Measurements from ENCODE around the gene USHBP1. TPM values are rescaled to one million over a fixed set of nuclear protein-coding genes. Genes with fewer than 3 reads are reported as not detected.

USHBP1 gene
- total RNA-seq, 1 experiment from 2014 or later = 0.15 TPM

DNA sequence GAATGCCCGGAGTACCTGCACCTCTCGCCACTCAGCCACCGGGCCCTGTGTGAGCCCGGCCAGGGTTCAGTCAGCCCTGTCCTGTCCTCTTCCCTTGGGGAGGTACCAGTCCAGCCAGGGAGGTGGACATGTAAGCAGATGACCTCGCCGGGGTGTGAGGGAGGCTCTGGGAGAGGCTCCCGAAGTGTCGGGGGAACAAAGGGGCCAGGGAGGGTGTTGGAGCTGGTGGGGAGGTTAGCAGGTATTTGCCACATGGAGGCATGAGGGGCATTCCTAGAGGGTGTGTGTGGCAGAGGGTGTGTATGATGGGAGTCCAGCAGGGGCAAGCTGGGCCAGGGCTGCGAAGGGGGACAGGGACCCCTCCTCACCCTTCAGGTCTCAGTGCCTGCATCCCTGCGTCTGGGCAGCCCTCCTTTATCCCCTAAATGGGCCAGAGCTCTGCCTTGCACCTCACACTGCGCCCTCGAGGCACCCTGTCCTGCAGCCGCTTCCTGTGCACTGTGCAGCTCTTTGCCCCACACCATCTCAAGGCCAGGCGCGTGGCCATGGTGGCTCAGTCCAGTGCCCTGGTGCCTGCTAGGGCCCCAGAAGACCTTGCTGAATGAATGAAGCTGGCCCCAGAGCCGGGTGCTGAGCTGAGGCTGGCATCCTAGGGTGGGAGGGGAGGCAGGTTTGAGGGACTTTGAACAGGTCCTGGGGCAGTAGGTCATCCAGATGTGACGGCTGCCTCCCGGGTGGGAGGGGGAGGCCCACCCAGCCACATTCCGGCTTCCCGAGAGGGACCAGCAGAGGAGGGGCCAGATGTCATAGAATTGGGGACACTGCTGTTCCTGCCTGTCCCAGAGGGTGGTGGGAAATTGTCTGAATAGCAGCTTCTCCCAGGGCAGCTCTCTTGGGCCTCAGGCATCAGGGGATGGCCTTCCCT is 47.9 kb upstream of the USHBP1 start:
- peak overlapping the region; percentile 24 to 43 for H3K4me3 ChIP-seq (replicated peaks in 1 of 2; ENCODE audit: low read depth in 1 of 2, low read length in 2 of 2)
- POLR2A ChIA-PET = no interaction called here

DNA sequence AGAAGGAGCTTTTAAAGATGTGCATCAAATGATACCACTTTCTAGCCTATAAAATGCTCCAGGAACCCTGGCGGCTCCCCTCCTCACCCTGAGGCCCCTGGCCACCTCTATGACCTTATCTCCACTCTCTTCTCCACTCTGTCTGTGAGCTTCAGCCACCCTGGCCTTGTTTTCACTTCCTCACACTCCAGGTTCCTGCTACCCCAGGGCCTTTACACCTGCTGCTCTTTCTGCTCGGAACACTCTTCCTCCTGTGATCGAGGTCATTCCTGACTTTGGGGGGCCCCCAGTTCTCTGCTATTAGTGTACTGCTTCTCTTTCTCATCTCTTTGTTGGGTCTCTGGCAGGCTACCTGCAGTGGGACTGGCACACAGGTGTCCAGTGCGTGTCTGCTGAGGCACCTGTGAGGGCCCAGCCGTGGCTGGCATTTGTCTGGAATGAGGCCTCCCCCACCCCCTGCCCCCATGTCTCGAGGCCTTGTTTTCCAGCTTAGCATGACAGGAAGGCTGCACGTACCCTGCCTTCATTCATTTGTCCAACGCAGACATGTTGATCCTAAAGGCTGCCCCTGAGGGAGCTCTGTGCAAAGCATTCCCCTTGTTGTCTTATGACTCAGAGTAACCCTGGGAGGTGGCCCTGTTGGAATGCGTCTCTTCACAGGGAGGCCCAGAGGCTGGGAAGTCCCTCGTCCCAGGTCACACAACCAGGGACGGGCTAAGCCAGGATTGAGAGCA is 47.1 kb upstream of the USHBP1 start:
- no peaks in the 10 kb centered on the region for H3K27me3 ChIP-seq (ENCODE audit: insufficient read depth, low read length)
- BruUV-seq (replicated peaks) = no TSS peak
- no peaks in the 10 kb centered on the region for H3K9me2 ChIP-seq (ENCODE audit: insufficient read depth)
- H2AFZ ChIP-seq (ENCODE audit: low read depth, low read length, poor library complexity, severe bottlenecking) = no peak overlapping the region
- H3K27ac ChIP-seq (ENCODE audit: low read depth, low read length) = peak overlapping the region; percentile 77
- TF ChIP-seq SP1 (IDR thresholded peaks at IDR 0.05; ENCODE audit: low read depth) = peak; percentile 43; the same call in 1 of the 2 replicates
- no peak for TF ChIP-seq POLR2A (IDR thresholded peaks at IDR 0.05; ENCODE audit: borderline replicate concordance, extremely low read depth, insufficient read depth, insufficient read length)
- peak overlapping the region; percentile 64 for H3K9ac ChIP-seq (ENCODE audit: low read length)
- peak overlapping the region; percentile 24 to 43 for H3K4me3 ChIP-seq (replicated peaks in 1 of 2; ENCODE audit: low read depth in 1 of 2, low read length in 2 of 2)
- H3K79me2 ChIP-seq (ENCODE audit: insufficient read depth, low read length) = peaks cover 52% of the 10 kb centered on the region
- peak overlapping the region; percentile 99 for H3K4me2 ChIP-seq (ENCODE audit: low read length)
- H3K9me3 ChIP-seq (ENCODE audit: control insufficient read depth in 1 of 2, insufficient read depth in 1 of 2, low read depth in 1 of 2, low read length in 2 of 2) = no peaks in the 10 kb centered on the region
- peaks cover 8 to 19% of the 10 kb centered on the region in 2 experiments for H3K36me3 ChIP-seq (ENCODE audit: control insufficient read depth in 1 of 2, insufficient read depth in 2 of 2, low read length in 2 of 2)
- H4K20me1 ChIP-seq (ENCODE audit: insufficient read depth) = no peaks in the 10 kb centered on the region
- peaks cover 37 to 56% of the 10 kb centered on the region in 2 experiments for H3K4me1 ChIP-seq (ENCODE audit: control insufficient read depth in 1 of 2, insufficient read depth in 2 of 2, low read length in 2 of 2)
- ChIA-PET CTCF (interaction anchor here (0.6 kb wide), 1 partner anchor 22 kb away, joined by 3 read pairs; no protein-coding TSS in a partner anchor), RAD21 (ENCODE audit: low non-redundant PET in 1 of 2, low total read pairs in 2 of 2, uncharacterized antibody in 2 of 2, unreplicated experiment in 2 of 2) (no interaction called here), POLR2A (no interaction called here)
- no peak for DNase-seq (ENCODE audit: low read depth, low spot score)
- peak; percentile 41 for ATAC-seq
- intact Hi-C loops (cut with micrococcal nuclease) = no loop called here

More for the DNA sequence above, 47.9 kb upstream of the USHBP1 start:
- intact Hi-C loops (cut with micrococcal nuclease) = no loop called here
- H3K27ac ChIP-seq (ENCODE audit: low read depth, low read length) = peak overlapping the region; percentile 77
- H2AFZ ChIP-seq (ENCODE audit: low read depth, low read length, poor library complexity, severe bottlenecking) = no peak overlapping the region
- H3K79me2 ChIP-seq (ENCODE audit: insufficient read depth, low read length) = peaks cover 47% of the 10 kb centered on the region
- H3K4me2 ChIP-seq (ENCODE audit: low read length) = peak overlapping the region; percentile 99
- H3K9me2 ChIP-seq (ENCODE audit: insufficient read depth) = no peaks in the 10 kb centered on the region
- TF ChIP-seq CEBPB (IDR thresholded peaks at IDR 0.05; ENCODE audit: low read depth) = no peak
- peak; percentile 26; the same call in 1 of the 2 replicates for TF ChIP-seq POLR2AphosphoS5 (IDR thresholded peaks at IDR 0.05; ENCODE audit: low read depth, low read length)
- no TSS peak for BruUV-seq (replicated peaks)
- ChIA-PET RAD21 (ENCODE audit: low non-redundant PET in 1 of 2, low total read pairs in 2 of 2, uncharacterized antibody in 2 of 2, unreplicated experiment in 2 of 2) (interaction anchor here in 1 of 2 experiments (0.8 kb wide), 1 partner anchor 20 kb away, joined by 4 read pairs; no protein-coding TSS in a partner anchor), CTCF (interaction anchor here (0.6 kb wide), 1 partner anchor 21 kb away, joined by 3 read pairs; no protein-coding TSS in a partner anchor)
- ATAC-seq (0 out of 2 replicates have a peak, but pooled peaks have one; percentile 0), DNase-seq (ENCODE audit: low read depth, low spot score) (no peak)
- peaks cover 8 to 19% of the 10 kb centered on the region in 2 experiments for H3K36me3 ChIP-seq (ENCODE audit: control insufficient read depth in 1 of 2, insufficient read depth in 2 of 2, low read length in 2 of 2)
- no peaks in the 10 kb centered on the region for H3K9me3 ChIP-seq (ENCODE audit: control insufficient read depth in 1 of 2, insufficient read depth in 1 of 2, low read depth in 1 of 2, low read length in 2 of 2)
- H3K9ac ChIP-seq (ENCODE audit: low read length) = peak overlapping the region; percentile 64
- H4K20me1 ChIP-seq (ENCODE audit: insufficient read depth) = no peaks in the 10 kb centered on the region
- H3K27me3 ChIP-seq (ENCODE audit: insufficient read depth, low read length) = no peaks in the 10 kb centered on the region
- peaks cover 38 to 56% of the 10 kb centered on the region in 2 experiments for H3K4me1 ChIP-seq (ENCODE audit: control insufficient read depth in 1 of 2, insufficient read depth in 2 of 2, low read length in 2 of 2)

Measured in HCT116 (cell line).